TTC549 (cell line): ENCODE data around the gene RPA3.

Experiments
- FAIRE-seq: peaks from 2 replicates; lab custom pipeline; 2012; peaks lifted over from hg19 to GRCh38; lab: Jason Lieb, UNC

Gene RPA3

DNA sequence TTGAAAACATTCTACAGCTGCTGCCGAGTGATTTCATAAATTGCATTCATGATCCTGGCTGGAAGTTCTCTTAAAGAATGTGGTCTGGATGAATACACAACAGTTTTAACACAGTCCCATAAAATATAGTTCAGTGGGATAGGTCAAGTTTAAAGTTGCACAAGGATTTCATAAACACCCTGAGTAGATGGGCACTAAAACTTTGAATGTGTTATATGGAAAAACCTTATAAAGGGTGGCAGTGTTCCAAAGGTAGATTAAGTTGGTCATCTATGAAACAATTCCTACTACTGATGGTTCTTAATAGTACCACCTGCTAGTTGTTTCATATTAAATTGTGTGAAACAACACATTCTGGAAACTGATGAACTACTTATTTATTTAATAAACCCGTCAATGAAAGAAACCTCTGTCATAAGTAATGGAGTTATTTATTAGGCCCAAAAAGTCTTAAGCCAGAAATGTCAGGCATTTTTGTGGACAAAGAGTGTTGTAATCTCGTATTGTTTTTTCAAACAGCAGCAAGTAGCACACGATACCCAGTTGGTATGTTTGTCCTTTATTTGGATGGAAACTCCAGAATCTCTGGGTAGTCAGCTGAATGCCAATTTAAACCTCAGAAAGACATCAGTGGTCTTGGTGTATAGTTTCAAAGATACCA is 14.3 kb upstream of the RPA3 start:
- FAIRE-seq: peak; percentile 62

DNA sequence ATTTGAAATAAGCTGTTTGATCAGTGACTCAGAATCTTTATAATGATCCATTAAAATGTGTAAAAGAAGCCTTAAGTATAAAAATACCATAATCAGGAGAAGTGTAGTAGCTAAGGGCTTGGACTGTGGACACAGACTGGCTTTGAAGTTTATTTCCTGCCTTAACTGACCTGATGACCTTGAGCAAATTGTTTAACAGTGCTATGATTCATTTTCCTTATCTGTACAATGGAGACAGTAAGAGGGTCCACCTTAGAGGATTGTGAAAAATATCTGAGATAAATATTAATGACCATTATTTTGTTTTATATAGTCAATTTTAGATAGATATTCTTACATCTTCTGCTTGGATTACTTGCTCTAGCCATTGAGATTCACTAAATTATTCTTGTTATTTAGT is 13.3 kb upstream of the RPA3 start:
- no peak for FAIRE-seq

DNA sequence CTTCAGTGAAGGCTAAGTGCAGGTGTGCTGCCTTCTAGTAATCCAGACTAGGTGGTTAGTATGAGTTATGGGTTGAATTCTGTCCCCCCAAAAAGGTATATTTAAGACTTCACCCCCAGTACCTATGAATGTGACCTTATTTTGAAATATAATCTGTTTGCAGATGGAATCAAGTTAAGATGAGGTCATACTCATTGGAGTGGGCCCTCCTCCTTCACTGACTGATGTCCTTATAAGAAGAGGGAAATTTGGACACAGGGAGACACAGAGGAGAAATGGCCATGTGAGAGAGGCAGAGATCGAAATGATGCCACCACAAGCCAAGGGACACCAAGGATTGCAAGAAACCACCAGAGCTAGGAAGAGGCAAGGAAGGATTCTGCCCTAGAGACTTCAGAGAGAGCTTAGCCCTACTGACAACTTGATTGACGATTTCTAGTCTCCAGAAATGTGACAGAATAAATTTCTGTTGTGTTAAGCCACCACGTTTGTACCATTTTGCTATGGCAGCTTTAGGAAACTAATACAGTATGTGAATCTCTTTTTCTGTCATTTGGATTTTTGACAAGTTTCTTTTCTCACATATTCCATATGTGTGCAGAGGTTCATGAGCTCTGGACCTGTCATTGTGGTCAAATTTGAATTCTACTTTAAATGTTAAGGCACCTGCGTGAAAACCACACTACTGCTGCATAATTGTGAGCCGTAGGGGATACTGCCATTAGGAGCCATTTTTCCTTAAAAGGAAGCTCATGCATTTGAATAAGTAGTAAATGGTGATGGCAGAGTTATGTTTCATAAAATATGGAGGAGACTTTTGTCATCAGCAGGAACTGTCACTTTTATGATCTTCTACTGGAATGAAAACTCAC is 2.6 kb upstream of the RPA3 start:
- FAIRE-seq: no peak

DNA sequence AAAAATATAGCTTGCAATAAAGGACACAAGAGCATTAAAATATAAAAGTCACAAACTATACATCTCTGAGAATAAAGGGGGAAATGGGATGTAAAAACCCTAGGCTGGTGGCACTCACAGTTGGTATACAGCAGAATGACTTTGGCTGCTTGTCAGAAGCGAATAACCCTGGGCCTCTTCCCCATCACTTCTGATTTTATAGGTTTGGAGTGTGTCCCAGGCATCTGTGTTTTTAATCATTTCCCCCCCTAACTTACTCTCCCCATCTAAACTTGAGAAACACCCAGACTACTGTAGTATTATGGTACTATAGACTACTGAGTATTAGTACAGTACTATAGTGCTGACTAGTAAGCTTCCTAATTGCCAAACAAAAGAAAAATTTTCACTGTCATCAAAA is 1.8 kb upstream of the RPA3 start:
- FAIRE-seq: no peak

DNA sequence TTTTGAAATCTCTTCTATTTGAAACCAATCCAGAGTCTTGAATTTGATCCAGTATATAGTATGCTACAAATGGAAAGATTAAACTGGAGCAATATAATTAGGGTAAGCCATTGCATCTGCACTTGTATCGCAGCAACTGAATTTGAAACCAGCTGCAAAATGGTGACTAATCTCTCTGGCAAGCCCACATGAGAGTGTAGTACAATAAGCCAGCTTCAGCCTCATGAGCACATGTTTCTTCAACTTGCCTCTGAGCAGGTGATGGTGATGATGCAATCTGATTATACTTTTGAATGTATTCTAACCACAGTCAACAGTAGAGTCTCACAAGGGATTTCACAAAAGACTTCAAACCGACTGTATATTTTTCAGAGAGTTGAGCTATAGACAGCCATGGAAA is 829 bp upstream of the RPA3 start:
- no peak for FAIRE-seq

DNA sequence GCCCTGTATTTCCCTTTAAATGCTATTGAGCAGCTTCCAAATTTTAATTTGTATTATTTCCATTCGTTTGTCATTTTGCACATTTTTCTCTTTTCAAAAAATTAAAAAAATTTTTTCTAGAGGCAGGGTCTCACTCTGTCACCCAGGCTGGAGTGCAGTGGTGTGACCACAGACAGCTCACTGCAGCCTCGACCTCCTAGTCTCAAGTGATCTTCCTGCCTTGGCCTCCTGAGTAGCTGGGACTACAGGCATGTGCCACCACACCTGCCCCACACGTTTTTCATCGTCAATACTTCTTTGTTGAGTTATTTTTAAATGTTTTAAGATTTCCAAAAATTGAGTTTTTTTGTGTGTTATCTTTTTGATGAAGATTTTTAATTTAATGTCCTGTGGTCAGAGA is 4.7 kb downstream of the RPA3 start:
- FAIRE-seq: no peak

DNA sequence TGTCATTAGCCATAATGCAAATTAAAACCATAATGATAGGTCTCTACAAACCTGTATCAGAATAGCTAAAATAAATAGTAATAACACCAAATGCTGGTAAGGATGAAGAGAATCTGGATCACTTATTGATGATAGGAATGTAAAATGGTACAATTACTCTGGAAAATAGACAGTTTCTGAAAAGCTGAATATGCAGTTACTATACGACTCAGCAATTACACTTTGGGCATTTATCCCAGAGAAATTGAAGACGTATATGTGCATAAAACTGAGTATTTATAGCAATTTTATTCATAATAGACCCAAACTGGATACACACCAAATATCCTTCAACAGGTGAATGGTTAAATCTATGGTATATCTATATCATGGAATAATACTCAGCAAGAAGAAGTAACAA is 7.9 kb downstream of the RPA3 start:
- FAIRE-seq: no peak

DNA sequence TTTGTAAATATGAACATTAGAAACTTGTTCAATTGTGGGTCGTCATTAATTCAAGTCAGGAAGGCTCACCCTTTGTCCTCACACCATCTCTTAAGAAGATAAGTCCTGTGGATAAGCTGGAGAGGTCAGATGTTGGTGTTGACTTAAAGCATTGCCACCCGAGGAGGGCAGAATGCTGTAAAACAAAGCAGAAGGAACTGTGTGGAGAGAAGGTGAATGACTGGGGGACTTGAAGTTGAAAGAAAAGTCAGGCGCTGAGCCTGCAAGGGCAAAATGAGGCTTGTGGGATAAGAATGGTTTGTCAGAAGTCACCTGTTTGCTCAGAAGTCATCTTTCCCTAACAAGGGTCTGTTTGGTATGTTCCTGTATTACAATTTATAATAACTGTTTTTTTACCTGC is 9.1 kb downstream of the RPA3 start:
- no peak for FAIRE-seq

DNA sequence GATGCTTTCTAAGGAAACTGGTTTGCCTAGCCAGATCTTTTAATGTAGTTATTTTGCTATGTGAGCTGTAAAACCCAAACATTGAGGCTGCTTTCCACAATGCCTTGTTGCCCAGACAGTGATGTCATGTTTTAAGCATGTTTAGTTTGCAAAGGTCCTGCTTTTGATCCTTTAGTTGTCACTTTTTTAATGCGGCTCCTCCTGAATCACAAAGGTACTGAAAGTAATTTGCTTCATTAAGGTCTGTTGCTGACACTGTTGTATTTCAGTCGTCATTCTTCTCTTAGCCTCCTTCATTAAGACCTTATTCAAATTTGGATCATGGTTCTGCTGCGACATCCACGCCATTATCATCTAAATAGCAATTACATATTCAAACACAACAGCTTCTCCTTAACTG is 10.6 kb downstream of the RPA3 start:
- FAIRE-seq: no peak

DNA sequence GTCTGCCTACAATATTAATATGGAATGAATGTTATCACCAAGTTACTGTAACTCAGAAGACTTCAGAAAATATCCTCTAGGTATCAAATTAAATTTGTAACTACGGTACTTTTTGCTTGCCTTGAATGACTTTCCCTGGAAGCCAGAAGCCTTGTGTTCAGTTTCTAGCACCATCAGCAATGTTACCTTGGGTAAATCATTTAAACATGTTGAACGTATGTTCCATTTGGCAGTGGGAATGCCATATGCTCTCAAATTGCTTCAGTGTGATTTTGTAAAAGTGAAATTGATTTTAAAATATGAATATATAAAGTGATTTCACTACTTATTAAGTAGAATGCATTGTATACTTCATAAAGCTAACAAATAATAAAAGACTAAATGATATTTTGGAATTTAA is 11.2 kb downstream of the RPA3 start:
- FAIRE-seq: no peak

DNA sequence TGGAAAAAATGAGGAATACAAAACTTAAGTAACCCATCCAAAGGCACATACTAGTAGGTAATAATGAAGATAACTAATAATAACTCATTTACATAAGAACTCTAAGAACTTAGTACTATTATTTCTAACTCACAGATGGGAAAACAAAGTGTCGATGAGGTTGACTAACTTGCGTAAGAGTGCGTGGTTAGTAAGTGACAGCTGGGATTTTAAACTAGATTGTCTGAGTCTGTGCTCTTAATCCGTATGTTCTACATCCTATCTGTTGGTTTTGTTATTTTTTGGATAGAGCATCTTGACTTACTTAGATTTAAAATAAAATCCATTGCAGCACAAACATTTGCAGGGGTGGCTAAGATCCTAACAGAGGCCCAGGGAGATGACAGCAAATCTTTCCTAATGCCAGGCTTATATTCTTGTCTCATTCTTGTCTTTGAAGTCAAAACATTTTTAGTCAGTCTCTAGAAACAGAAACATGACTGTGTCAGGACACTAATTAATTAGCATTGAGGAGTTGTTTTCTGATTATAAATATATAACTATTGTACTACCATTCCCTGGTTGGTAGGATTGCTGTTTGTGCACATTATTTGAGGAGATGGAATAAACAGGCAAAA is 11.7 kb downstream of the RPA3 start:
- FAIRE-seq: no peak

DNA sequence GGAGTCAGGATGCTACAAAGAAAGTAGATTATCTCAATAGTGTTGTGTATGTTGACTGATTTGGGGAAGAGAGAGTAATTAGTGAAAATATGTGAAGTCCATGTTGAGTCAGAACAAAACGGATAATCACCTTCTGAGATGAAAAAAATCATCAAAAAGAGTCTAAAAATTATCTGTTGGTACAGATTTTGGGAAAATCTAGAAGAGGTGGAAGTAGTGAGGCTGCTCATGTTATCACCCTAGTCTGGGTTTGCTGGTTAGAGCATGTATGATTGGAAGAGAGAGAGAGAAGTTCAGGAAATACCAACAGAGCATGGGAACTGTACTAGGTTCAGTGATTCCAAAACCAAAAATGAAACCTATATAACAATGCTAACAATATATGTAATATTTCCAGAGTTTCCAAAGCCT is 12.3 kb downstream of the RPA3 start:
- no peak for FAIRE-seq

DNA sequence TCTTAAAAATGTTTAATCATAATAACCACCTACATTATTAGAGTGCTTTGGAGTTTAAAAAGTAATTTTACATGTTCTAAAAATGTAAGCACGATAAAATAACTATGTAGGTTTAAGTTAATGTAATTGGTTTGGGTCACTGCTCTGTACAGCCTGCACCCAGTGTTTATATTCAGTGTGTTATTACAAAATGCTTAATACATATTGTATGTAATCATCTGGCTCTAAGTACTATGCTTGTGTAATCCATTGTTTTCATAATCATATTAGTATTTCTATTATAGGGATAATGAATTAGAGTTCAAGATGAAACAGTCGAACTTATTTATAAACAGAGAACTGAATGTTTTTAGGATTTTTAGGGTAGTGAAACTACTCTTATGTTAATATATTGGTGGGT is 13.1 kb downstream of the RPA3 start:
- FAIRE-seq: no peak

DNA sequence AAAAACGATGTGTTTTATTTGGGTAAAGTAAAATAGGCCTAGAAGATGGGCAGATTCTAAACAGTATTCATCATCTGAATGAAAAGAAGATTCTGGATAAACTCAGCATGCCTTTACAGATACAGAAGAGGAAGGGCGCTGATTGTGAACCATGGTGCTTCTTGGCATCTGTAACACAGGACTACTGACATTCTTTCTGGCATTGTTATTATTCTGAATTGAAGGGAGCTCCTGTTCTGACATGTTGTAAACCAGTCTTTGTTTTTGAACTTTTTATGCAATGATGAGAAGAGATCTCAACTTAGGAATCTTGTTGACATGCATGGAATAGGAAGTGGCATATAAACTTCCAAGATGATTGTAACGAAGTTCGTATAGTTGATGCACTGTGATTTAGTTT is 13.5 kb downstream of the RPA3 start:
- FAIRE-seq: no peak

DNA sequence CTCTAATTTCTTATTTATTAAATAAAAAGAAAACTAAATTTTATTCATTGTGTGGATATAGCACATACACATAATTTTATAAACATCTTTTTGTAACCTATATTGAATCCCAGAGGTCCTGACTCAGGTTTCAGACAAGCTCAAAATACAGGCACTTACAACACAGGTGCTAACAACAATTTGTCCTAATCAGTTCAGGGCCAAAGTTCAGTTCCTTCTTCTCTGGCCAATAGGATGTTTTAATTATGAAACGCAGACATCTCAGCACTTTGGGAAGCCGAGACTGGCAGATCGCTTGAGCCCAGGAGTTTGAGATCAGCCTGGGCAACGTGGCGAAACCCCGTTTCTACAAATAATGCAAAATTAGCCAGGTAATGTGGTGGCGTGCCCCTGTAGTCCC is 15.0 kb downstream of the RPA3 start:
- FAIRE-seq: no peak

DNA sequence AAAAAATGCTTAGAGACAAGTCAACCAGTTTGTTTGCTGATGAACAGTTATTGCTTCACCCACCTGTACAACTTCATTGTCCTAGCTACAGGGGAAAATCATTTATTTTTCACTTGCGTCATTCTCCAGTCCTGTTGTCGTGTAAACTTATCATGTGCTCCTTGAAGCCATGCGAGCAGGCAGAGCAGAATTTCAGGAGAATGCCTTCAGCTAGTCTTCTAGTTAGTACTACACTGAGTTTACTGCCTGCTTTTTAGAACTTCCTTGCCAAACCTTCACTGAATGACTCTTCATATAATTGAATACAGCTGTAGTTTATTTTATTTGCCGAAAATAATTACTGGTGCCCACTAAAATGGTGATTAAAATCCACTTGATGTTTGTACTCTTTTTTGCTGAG is 15.6 kb downstream of the RPA3 start:
- FAIRE-seq: no peak

DNA sequence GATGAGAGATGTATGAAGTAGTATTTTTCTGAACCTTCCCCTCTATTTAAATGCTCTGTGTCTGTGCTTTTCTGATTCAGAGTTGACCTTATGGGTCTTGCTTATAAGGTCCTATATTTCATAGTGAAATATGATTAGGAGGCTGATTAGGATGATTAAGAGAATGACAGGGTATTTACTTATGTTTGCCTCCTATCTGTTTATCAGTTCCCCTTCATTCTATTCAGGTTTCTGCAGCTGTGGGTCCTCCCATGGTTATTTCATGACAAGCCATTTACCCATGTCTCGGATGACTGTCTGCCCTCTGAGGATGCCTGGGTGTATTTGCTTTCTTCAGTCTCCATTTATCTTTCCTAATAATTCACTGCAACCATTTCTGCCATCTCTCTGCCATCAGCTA is 16.9 kb downstream of the RPA3 start:
- FAIRE-seq: no peak

DNA sequence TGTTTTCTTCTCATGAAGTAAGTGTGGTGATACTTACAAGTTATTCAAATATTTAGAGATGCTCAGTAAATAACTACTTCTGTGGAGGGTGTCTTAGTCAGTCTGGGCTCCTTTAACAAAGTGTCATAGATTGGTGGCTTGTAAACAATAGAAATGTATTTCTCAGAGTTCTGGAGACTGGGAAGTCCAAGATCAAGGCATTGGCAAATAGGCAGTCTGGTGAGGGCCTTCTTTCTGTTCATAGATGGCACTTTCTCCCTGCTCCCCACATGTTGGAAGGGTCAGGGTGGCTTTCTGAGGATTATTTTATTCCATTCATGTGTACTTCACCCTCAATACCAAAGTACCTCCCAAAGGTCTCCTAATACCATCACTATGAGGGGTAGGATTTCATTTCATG is 18.4 kb downstream of the RPA3 start:
- FAIRE-seq: no peak

DNA sequence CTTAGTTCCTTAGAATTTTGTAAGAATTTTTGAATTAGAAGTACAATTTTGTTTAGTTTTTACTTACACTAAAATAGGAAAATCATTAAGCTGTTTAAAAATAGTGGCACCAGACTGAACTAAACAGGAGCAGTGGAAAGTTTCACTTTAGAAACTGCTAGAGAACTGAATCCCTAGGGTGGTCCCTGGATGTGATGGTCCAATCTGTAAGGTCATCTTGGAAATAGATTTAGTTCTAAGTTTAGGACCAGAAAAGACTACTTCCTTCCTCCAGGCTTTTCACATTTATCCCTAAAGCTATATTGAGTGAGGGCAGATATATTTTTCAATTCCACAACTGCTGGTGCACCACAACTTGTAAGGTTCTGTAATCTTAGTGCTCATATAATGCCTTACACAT is 19.0 kb downstream of the RPA3 start:
- FAIRE-seq: no peak

DNA sequence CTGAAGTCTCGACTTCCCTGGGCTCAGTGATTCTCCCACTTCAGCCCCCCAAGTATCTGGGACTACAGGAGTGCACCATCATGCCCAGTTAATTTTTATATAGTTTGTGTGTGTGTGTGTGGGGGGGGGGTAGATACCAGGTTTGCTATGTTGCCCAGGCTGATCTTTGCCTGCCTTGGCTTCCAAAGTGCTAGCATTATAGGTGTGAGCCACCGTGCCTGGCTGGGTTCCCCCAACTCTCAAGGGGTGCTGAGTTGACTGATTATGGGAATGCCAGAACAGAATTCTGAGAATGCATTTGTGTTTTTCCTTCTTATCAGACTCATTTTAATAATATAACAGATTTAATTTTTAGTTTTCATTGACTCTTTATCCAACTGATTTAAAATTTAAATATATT is 19.5 kb downstream of the RPA3 start:
- no peak for FAIRE-seq

DNA sequence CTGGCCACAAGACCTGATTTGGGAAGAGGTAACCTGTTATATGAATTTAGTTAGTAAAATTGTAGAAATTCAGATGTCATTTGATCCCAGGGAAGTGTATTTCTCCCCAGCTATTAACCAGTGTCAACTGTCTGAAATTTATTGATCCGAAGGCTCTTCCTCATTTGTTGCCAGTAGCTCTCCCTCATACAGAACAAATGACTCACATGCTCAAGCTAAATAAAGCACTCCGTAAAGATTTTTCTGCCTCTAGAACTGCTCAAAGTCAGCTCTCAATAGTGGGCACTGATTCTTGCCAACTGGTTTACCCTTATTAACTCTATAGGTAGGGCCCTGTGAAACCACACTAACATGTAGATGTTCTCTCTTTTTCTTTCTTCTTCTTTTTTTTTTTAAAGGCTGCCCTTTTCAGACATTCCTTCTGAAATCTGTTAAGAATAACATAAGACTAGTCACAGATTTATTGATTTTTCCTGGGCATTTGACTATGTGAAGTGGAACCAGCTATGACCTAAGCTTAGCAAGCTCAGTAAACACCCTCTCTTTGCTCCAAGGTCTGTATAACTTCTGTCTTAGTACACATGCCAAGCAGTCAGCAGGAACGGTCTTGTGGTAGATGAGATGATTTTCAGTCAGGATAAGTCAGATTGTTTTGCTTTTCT is 21.8 kb downstream of the RPA3 start:
- no peak for FAIRE-seq

DNA sequence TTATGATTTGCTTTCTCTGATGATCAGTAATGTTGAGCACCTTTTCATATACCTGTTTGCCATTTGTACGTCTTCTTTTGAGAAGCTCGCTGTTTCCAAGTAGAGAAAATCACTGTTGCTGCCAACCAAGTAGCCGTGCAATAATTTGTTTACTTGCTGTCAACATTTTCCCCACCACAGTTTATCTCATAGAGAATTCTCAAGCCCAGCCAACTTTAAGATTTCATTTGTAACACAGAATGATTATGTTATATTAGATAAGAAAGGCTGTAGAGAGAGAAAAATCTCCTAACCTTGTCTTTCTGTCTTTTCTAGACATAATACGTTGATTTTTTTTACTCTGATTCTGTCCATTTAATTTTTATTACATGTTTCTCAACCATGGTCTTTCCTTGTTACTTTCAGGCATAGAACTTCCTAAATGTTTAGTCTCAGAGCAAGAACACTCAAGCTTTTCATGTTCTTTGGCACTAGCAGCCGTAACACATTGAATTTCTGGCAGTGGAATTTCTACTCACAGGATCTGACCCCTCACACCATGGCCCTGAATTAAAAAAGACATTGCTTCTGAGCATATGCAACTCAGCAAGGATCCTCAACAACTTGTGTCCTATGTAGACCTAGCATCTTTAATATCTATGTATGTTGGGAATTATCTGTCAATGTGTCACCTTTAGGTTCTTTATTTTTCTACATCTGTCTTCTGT is 23.1 kb downstream of the RPA3 start:
- FAIRE-seq: no peak

DNA sequence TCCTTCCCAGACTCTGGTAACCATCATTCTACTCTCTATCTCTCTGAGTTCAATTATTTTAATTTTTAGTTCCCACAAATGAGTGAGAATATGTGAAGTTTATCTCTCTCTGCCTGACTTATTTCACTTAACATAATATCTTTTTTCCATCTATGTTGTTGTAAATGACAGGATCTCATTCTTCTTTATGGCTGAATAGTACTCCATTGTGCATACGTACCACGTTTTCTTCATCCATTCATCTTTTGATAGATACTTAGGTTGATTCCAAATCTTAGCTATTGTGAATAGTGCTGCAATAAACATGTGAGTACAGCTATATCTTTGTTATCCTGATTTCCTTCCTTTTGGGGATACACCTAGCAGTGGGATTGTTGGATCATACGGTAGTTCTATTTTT is 23.9 kb downstream of the RPA3 start:
- no peak for FAIRE-seq
